ENCODE data around the gene UNC45A. TPM values are rescaled to one million over a fixed set of nuclear protein-coding genes. Genes with fewer than 3 reads are reported as not detected.

The UNC45A gene
- total RNA-seq (10 to 100 TPM; 26.2 to 75.6 (median 56.1) TPM), polyA plus RNA-seq (10 to 100 TPM; 30.5 to 50.8 TPM)
- long read RNA-seq, donor 1, transcript UNC45A-202 (20 exons, 3,252 nt) = major isoform, 45 of 153 reads
- long read RNA-seq, donor 1, partial matches to known transcripts = 80 of 153 reads
- long read RNA-seq, donor 1, other reads (novel, unspliced or antisense) = 25 of 153 reads
- long read RNA-seq, donor 2, transcript UNC45A-202 (20 exons, 3,252 nt) = major isoform, 6 of 13 reads
- long read RNA-seq, donor 2, partial matches to known transcripts = 7 of 13 reads
- long read RNA-seq, donor 2, other reads (novel, unspliced or antisense) = 0 of 13 reads
- long read RNA-seq, donor 3, transcript UNC45A-202 (20 exons, 3,252 nt) = major isoform, 34 of 105 reads
- long read RNA-seq, donor 3, partial matches to known transcripts = 55 of 105 reads
- long read RNA-seq, donor 3, other reads (novel, unspliced or antisense) = 16 of 105 reads

GRCh38 chr15:90934949-90935751, at the start of gene UNC45A:
Gene UNC45A (plus strand): TSS chr15:90935285. CDS start chr15:90935325, 40 bp downstream.
- intact Hi-C loops (cut with DNase I) = loop anchor here in 1 of 4 donors (1.0 kb wide), 1 partner anchor 33 kb away; no protein-coding TSS in a partner anchor
- Histone ChIP-seq H3K4me3 (peak within 1 kb of the TSS; percentile 63), H3K9me3 (no peaks in the 10 kb centered on the region), H3K36me3 (no peaks in the 10 kb centered on the region), H3K27me3 (no peaks in the 10 kb centered on the region), H3K27ac (peak within 1 kb of the TSS; percentile 70 to 76), H3K4me1 (ENCODE audit: insufficient read depth) (peaks cover 18% of the 10 kb centered on the region)
- peak; percentile 89 to 93 (median 91) for DNase-seq
- WGBS, 3 donors = 1 to 2% (median 2%) methylated on average over 33 to 65 of the region's 65 CpGs
- TF ChIP-seq, protein P1, sequence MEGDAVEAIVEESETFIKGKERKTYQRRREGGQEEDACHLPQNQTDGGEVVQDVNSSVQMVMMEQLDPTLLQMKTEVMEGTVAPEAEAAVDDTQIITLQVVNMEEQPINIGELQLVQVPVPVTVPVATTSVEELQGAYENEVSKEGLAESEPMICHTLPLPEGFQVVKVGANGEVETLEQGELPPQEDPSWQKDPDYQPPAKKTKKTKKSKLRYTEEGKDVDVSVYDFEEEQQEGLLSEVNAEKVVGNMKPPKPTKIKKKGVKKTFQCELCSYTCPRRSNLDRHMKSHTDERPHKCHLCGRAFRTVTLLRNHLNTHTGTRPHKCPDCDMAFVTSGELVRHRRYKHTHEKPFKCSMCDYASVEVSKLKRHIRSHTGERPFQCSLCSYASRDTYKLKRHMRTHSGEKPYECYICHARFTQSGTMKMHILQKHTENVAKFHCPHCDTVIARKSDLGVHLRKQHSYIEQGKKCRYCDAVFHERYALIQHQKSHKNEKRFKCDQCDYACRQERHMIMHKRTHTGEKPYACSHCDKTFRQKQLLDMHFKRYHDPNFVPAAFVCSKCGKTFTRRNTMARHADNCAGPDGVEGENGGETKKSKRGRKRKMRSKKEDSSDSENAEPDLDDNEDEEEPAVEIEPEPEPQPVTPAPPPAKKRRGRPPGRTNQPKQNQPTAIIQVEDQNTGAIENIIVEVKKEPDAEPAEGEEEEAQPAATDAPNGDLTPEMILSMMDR (IDR thresholded peaks at IDR 0.05) = no peak
- TF ChIP-seq POLR2A (IDR thresholded peaks at IDR 0.05) (peak; percentile 30), EP300 (IDR thresholded peaks at IDR 0.05) (no peak)

DNA sequence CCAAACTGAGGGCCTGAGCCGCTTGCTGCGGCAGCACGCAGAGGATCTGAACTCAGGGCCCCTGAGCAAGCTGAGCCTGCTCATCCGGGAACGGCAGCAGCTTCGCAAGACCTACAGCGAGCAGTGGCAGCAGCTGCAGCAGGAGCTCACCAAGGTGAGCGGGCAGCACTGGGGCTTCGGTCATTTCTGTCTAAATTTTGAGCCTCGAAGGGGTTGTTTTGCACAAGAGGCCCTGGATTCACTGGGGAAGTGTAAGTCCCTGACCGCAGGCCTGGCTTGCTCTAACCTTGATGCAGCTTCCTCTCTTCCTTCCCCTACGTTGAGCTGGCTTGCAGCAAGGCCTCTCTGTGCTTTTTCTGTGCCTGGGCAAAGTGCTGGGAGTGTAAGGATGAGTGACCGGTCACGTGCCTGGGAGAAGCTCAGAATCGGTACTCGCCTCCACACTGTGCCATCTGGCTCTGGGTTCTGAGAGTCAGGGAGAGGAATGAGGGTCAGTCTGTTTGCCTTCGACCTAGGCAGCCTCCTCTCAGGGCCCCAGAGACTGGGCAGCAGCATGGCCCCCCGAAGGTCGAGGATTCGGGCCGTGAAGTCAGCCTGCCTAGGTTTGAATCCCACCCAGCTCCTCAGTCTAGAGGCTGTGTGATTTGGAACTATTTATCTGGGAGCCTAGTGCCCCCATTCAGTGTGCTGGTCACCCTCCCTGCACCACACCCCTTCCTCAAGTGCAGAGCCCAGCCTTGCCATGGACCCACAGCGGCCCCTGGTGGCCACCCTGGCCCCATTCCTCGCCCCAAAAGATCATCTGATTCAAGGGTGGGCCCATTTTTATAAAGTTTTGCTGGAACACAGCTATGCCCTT, 49.4 kb upstream of the UNC45A start:
- intact Hi-C loops (cut with DNase I) = loop anchor here in 3 of 4 donors (2.0 to 5.0 kb wide), 4 partner anchors 168 to 563 kb away; partner anchors contain the start of gene BLM (in 1 of the 3)
- TF ChIP-seq POLR2A (IDR thresholded peaks at IDR 0.05) (no peak), EP300 (IDR thresholded peaks at IDR 0.05) (no peak)
- TF ChIP-seq, protein P1 (IDR thresholded peaks at IDR 0.05) = peak; percentile 89 to 94 (median 91)
- Histone ChIP-seq H3K36me3 (no peaks in the 10 kb centered on the region), H3K4me1 (ENCODE audit: insufficient read depth) (peaks cover 10% of the 10 kb centered on the region), H3K27ac (peak overlapping the region; percentile 70 to 97), H3K9me3 (no peaks in the 10 kb centered on the region), H3K27me3 (no peaks in the 10 kb centered on the region), H3K4me3 (peak overlapping the region; percentile 56)
- 35 to 53% (median 40%) methylated on average over 23 of the region's 23 CpGs for WGBS, 3 donors
- DNase-seq = peak; percentile 73 to 88 (median 86)

DNA sequence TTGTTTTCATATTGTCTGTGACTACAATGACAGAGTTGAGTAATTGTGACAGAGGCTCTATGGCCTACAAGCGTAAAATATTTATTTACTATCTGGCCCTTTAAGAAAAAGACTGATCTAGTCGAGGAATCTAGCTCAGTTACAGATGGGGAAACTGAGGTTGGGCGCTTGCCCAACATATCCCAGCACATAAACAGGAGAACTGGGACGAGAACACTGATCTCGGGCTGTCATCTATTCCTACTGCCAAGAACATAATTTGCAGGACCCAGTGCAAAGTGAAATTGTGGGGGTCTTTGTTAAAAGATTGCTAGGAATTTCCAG, 48.8 kb upstream of the UNC45A start:
- TF ChIP-seq EP300 (IDR thresholded peaks at IDR 0.05) (no peak), POLR2A (IDR thresholded peaks at IDR 0.05) (no peak)
- TF ChIP-seq, protein P1 (IDR thresholded peaks at IDR 0.05) = no peak
- Histone ChIP-seq H3K27me3 (no peaks in the 10 kb centered on the region), H3K27ac (no peak overlapping the region), H3K4me1 (ENCODE audit: insufficient read depth) (peaks cover 10% of the 10 kb centered on the region), H3K36me3 (no peaks in the 10 kb centered on the region), H3K4me3 (no peak overlapping the region), H3K9me3 (no peaks in the 10 kb centered on the region)
- intact Hi-C loops (cut with DNase I) = loop anchor here in 3 of 4 donors (2.0 to 5.0 kb wide), 4 partner anchors 169 to 564 kb away; partner anchors contain the start of gene BLM (in 1 of the 3)
- peak in 1 of 5 donors; percentile 22 for DNase-seq
- 29 to 38% (median 37%) methylated on average over 5 of the region's 5 CpGs for WGBS, 3 donors

Measured in ovary (tissue), 10 donors.